Epidermal melanocyte (primary cell): ENCODE results near the gene RAB3IL1.

ENCODE experiments used
- DNase-seq: peaks from one replicate; pipeline ENCODE4 v3.0.0; 2011; ENCODE audit warnings: low spot score; ENCODE audit not compliant: insufficient read length

RAB3IL1 gene

DNA sequence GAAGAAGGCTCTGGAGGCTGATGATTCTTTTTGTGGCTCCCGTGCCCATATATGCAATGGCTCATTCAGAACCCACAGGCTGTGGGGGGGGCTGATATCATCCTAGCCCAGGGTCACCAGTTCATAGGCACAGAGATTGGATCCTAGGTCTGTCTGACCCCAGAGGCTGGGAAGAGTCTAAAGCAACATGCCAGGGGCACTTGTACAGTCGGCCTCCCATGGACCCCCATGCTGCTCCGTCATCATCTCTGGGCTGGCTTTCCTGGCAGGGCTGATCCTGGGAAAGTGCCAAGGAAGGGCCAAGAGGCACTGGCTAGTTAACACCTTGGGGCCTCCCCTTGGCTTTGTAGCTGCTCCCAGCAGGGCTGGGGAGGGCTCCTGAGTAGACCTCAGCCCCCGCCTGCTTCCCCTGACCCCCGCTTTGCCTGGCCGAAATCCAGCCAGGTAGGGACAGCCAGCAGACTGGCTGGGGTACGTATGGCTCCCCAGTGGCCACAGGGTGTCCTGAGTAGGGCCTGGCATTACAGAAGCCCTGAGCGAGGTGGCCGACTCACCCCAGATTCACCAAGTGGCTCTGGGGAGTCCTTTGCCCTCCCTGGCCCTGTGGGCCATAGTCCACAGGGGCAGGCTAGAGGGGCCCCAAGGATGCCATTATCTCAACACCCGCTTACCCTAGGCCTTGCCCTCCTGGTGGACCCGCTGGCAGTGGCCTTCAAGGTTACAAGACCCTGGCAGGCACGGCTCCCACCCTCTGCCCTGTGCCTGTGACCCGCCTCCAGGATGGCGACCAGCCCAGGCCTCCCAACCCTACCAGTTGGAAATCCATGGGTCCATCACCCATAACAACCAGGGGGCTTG, 48.6 kb downstream of the RAB3IL1 start:
- DNase-seq, result no peak

DNA sequence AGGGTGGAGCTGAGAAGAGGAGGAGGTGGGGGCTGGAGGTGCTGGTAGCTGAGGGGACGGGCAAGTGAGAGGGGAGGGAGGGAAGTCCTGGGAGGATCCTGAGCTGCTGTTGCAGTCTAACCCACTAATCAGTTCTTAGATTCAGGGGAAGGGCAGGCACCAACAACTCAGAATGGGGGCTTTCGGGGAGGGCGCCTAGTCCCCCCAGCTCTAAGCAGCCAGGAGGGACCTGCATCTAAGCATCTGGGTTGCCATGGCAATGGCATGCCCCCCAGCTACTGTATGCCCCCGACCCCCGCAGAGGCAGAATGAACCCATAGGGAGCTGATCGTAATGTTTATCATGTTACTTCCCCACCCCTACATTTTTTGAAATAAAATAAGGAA, 50.4 kb downstream of the RAB3IL1 start:
- DNase-seq, result no peak

DNA sequence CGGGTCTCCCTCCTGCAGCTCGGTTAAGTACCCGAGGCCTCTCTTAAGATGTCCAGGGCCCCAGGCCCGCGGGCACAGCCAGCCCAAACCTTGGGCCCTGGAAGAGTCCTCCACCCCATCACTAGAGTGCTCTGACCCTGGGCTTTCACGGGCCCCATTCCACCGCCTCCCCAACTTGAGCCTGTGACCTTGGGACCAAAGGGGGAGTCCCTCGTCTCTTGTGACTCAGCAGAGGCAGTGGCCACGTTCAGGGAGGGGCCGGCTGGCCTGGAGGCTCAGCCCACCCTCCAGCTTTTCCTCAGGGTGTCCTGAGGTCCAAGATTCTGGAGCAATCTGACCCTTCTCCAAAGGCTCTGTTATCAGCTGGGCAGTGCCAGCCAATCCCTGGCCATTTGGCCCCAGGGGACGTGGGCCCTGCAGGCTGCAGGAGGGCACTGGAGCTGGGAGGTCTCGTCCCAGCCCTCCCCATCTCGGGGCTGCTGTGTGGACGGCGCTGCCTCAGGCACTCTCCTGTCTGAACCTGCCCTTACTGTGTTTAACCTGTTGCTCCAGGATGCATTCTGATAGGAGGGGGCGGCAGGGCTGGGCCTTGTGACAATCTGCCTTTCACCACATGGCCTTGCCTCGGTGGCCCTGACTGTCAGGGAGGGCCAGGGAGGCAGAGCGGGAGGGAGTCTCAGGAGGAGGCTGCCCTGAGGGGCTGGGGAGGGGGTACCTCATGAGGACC, 51.0 kb downstream of the RAB3IL1 start:
- DNase-seq, result no peak

- DNase-seq, result no peak
These were observed 52.3 kb downstream of the RAB3IL1 start for GRCh38 chr11:61864814-61865775.

- no peak for DNase-seq
These were observed 53.8 kb downstream of the RAB3IL1 start for GRCh38 chr11:61863548-61864081.

- DNase-seq, result no peak
These were observed 54.4 kb downstream of the RAB3IL1 start for GRCh38 chr11:61862714-61863547.

GRCh38 chr11:61861634-61862033, 55.7 kb downstream of the RAB3IL1 start:
- no peak for DNase-seq

DNA sequence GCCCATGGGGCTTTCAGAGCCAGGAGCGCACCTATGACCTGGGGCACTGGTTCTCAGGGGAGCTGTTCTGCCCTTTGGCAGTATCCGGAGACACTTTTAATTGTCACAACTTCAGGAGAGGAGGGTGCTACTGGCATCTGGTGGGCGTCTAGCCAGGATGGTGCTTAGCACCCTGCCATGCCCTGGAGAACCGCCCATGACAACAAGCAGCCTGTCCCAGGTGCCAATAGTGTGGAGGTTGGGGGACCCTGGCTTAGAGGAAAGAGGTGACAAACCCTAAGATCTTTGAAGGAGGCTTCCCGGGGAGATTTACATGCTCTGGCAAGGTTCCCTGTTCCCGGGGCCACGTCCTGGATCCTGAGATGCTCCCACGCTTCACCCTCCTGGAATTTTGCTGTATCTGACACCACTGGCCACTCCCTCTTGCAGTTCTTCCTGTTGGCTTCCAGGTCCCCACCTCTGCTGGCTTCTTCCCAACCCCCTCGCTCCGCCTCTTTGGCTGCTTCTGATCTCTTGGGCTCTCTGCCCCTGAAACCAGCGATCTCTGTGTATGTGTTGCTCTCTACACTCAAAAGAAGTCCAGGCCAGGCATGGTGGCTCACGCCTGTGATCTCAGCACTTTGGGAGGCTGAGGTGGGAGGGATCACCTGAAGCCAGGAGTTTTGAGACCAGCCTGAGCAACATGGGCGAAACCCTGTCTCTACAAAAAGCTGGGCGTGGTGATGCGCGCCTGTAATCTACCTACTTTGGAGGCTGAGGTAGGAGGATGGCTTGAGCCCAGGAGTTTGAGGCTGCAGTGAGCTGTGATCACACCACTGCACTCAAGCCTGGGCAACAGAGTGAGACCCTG, 57.1 kb downstream of the RAB3IL1 start:
- DNase-seq, result no peak

DNA sequence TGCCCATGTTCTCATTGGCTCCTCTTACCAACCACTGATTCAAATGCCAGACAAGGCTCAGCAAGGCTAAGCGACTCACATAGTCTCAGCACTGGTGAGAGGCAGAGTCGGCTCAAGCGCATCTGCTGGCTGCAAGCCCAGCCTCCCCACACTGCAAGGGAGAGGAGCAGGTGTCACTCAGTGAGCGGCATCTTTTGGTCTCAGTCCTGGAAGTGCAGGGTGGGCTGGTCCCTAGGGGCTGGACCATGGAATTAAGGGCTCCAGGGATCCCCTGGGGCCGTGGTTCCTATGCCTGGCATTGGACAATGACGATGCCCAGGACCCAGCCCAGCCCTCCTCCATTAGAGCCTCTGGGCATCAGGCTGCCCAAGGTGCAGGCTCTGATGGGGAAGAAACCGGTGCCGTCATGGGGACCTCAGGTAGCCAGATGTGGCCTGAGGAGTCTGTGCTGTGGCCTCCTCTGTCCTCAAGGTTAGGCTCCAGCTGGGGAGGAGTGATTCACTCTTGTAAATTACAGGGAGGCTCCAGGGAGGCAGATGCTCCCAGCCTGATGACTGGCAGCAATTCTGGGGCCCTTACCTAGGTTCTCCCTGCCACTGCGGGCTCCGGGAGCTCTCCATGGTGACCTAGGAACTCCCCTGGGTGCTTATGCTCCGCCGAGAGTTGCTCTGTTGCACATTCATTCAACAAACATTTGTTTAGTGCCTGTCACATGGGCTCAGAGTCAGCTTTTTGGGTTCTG, 61.3 kb downstream of the RAB3IL1 start:
- no peak for DNase-seq

DNA sequence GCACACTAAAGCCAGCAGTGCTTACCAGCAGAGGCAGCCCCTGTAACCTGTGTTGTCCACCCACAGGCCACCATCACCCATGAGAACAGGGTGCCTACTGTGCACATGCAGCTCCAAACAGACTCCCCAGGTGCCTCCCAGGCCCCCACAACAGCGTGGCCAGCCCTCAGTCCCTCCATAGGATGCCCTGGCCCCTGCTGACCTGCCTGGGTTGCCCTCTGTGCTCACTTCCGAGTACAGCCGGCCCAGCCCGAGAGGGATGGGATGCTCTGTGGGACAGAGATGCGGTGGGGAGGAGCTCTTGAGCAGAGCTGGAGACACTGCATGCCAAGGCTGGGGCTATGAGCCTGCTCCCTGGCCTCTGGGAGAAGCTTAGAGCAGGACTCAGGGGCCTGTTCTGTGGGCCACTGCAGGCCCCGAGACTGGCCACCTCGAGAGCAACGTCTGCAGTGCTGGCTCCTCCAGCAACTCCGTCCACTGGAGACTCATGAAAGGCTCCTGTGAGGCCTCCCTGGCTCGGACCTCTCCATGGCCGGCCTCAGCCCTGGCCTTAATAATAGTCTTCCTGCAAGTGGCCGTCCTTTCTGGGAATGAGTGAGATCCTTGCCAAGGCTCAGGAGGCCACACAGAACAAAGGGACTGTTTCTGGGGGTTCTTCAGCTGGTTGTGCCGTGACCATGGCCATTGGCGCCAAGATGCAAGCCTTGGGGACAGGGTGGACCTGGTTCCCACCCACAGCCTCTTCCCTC, 62.2 kb downstream of the RAB3IL1 start:
- no peak for DNase-seq

DNA sequence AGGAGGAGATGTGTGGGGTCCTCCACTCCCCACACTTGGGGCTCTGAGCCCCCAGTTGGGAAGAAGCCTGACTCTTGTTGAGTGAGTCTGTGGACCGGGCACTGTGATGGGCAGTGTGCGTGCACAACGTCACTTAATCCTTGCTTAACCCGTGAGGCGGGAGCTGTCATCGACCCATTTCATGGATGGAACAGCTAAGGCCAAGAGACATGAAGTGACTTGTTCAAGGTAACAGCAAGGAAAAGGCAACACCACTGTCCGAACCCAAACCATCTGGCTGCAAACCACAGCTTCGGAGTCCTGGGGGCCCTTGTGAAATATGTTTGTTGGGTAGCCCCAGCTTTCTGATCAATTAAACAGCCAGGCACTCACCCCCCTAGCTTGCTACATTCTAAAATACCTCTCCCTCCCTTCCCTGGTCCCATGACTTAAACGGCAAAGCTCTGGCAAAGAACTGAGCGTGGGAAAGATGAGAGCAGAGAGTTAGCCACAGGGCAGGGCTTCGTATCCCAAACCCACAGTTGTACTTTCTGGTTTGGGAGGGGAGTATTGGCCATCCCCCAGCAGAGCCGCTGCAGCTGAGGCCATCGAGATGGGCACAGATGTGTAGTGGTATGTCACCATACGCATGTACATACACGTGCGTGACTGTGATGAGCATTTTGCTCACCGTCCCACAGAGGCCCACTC, 63.0 kb downstream of the RAB3IL1 start:
- no peak for DNase-seq

- no peak for DNase-seq
These were observed 63.6 kb downstream of the RAB3IL1 start for GRCh38 chr11:61853698-61854169.

DNA sequence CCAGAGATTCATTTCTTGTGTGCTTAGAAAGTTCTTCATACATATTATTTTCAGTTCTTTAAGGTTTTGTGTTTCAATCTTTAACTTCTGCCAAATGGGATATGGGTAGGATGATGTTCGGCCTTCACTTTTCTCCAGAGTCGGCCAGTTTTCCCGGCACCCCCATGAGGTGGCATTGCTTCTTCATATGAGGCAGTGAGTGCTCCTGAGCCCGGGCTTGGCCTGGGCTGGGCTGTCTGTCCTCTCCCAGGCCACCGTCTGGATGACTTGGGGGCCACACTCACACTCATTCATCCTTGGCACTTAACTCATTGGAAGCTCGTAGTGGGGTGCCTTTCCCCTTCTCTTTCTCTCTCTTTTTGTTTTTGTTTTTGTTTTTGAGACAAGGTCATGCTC, 65.5 kb downstream of the RAB3IL1 start:
- DNase-seq, result no peak

GRCh38 chr11:61851113-61851899, 66.1 kb downstream of the RAB3IL1 start:
- DNase-seq, result no peak

DNA sequence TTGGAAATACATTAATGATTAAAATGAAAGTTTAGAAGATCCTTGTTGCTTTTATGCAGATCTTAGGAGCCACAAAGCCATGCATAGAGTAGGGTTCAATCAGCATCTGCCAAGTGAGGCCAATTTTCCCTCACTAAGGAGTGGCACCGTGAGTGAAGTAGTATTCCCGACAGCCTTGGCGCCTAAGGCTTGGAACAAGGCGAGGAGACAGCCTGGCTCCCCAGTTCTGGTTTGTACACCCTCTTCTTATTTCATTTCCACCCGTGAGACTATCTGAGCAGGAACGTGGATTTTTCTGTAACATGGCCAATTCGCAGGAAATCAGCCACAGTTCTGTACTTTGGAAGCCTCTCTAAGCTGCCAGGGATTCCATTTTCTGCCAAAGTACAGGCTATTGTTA, 66.7 kb downstream of the RAB3IL1 start:
- no peak for DNase-seq

- DNase-seq, result no peak
These were observed 68.7 kb downstream of the RAB3IL1 start for GRCh38 chr11:61848631-61849030.
